Peyer's patch (tissue), 4 donors: ENCODE results near the gene LCN9.

Experiments
- CTCF ChIP-seq, 6 experiments: fragments of 450-650 bp in 4 of 6; fragments of 200-600 bp in 2 of 6; sonication (generic) in 1 of 6; IDR thresholded peaks; one replicate each; pipeline ENCODE4 v1.5.1; 2017 to 2019; ENCODE audit warnings: antibody characterized with exemption in 6 of 6, mild to moderate bottlenecking in 3 of 6, moderate library complexity in 1 of 6
- POLR2A ChIP-seq, 2 donors: fragments of 450-650 bp; IDR thresholded peaks; one replicate each; pipeline ENCODE4 v1.5.1; 2017; ENCODE audit warnings: antibody characterized with exemption in 2 of 2, mild to moderate bottlenecking in 2 of 2, moderate library complexity in 2 of 2

- TF ChIP-seq CTCF (IDR thresholded peaks at IDR 0.05): no peak
- TF ChIP-seq POLR2A (IDR thresholded peaks at IDR 0.05): no peak
Observed at GRCh38 chr9:135659252-135659651, 3.9 kb upstream of the LCN9 start.
